Dermis blood vessel endothelial cell (primary cell): Measurements from ENCODE around the gene RHBDF1. TPM values are rescaled to one million over a fixed set of nuclear protein-coding genes. Genes with fewer than 3 reads are reported as not detected.

Experiments used
- DNase-seq: peaks from one replicate; pipeline ENCODE4 v3.0.0; 2010
- total RNA-seq: library from RNA; depleted of rRNA; stranded (reverse); fragments of >200 nt; gene quantifications from 2 replicates; pipeline ENCODE4 v1.2.3, GENCODE V29; 2014

Gene RHBDF1, protein sequence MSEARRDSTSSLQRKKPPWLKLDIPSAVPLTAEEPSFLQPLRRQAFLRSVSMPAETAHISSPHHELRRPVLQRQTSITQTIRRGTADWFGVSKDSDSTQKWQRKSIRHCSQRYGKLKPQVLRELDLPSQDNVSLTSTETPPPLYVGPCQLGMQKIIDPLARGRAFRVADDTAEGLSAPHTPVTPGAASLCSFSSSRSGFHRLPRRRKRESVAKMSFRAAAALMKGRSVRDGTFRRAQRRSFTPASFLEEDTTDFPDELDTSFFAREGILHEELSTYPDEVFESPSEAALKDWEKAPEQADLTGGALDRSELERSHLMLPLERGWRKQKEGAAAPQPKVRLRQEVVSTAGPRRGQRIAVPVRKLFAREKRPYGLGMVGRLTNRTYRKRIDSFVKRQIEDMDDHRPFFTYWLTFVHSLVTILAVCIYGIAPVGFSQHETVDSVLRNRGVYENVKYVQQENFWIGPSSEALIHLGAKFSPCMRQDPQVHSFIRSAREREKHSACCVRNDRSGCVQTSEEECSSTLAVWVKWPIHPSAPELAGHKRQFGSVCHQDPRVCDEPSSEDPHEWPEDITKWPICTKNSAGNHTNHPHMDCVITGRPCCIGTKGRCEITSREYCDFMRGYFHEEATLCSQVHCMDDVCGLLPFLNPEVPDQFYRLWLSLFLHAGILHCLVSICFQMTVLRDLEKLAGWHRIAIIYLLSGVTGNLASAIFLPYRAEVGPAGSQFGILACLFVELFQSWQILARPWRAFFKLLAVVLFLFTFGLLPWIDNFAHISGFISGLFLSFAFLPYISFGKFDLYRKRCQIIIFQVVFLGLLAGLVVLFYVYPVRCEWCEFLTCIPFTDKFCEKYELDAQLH
- 30.1 and 32.1 TPM in 2 replicates for total RNA-seq

DNA sequence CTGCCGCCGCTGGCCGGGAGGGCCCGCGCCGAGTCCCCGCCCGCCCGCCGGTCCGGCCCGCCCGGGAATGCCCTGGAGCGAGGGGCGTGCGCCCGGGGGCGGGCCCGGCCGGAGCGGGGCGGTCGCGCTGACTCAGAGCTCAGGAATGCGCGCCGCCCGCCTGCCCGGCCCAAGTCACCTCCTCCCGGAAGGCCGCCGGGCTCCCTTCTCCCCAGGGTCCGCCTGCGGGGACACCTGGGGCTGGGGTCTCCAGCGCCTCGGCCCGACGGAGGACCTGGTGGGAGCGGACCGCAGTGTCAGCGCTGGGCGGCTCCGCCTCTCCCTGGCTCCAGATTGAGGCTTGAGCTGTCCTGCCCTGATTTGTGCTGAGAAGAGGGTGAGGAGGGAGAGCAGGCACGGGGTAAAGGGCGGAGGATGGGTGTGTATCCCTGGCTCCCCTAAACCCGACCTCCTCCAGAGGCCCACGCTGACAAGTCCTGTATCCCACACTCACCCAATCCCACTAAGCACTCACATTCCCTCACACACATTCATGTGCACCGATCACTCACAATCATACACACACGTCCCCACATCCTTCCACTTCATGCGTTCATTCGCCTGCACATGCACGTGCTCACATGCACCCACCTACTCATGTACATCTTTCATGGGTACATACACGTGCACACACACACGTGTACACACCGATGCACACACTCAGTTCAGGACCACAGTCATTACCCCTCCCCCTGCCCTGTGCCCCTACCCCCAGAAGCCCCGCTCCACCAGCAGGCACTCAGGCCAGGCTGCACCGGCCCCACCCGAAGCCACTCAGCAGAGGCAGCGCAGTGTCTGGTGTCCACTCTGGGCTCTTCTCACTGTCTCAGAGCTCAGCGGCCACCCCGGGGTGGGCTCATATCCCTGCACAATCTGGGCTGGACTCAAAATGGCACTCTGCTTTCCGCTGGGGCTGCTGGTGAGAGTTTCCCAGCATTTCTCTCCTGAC, at the start of gene RHBDF1:
Gene RHBDF1, minus strand, starts transcription at position 71 of the 988 bp plus-strand sequence. CDS start 7,616 bp downstream, outside the sequence.
- peak; percentile 77 for DNase-seq

DNA sequence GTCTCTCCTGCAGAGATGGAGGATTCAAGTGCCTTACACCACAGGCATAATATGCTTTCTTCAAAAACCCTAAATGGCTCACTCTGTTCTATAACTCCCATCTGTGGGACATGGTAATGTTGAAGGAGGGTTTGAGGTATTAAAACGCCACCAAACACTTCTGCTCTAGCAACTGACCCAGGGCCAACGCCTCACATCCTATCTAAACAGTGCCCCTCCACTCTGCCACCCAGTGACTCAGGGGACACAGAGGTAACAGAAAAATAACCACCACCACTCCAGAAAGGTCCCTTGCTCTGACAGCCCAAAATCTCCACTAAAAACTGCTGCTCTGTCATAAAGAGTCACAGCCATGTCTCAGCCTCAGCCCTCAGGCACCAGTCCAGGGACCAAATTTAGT, 48.3 kb upstream of the RHBDF1 start:
- no peak for DNase-seq

DNA sequence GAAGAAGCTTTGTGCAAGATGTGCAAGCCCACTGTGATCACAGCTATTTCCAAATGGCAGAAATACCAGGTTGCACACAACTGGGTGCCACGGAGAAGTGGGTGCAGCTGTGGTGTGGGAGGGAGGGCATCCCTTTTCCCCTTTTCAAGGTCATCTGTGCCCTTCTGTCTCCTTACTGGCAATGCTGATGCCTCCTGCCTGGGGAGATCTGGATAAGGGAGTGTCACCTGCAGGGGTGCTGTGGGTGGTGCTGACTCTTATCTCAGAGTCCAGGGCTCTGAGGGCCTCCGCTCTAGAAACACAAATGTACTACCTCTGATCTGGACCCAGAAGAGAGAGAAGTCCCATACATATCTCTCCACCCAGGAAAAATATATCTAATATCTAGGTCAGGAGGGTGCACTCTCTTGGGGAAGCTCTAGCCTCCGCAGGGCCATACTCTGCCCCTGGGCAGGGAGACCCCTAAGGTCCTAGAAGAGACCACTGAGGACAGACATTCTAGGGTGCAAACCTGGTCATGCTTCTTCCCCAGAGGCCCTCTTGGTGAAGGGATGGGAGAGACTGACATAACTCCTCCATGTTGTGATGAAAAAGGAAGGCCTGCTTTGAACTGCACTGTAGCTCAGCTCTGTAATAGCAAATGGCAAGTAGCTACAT, 47.5 kb upstream of the RHBDF1 start:
- no peak for DNase-seq

DNA sequence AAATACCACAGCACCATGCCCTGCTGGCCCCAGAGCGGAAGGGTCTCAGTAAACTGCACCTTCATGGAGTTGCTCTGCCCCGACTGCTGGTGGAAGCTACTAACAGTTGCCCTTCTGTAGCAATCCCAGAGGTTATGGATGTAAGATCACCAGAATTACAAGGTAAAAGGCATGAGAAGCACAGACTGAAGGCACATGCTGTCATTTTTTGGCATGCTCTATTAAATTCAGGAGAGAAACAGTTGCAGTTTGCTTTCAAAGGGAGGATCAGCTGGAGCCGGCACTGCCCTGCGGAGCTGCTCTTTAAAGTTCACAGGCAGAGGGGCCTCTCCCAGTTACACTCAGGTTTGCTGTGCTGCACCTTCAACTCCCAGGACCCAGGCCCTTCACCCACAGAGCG, 46.9 kb upstream of the RHBDF1 start:
- DNase-seq: no peak

DNA sequence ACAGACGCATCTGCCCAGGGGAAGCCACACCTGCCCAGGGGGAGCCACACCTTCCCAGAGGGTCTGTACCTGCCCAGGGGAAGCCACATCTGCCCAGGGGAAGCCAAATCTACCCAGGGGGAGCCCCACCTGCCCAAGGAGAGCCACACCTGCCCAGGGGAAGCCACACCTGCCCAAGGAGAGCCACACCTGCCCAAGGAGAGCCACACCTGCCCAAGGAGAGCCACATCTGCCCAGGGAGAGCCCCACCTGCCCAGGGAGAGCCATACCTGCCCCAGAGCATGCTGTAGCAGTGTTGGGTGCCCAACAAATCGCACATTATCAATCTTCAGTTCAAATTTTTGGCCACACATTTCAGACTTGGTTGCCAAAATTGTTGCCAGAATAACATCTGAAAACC, 46.4 kb upstream of the RHBDF1 start:
- no peak for DNase-seq

DNA sequence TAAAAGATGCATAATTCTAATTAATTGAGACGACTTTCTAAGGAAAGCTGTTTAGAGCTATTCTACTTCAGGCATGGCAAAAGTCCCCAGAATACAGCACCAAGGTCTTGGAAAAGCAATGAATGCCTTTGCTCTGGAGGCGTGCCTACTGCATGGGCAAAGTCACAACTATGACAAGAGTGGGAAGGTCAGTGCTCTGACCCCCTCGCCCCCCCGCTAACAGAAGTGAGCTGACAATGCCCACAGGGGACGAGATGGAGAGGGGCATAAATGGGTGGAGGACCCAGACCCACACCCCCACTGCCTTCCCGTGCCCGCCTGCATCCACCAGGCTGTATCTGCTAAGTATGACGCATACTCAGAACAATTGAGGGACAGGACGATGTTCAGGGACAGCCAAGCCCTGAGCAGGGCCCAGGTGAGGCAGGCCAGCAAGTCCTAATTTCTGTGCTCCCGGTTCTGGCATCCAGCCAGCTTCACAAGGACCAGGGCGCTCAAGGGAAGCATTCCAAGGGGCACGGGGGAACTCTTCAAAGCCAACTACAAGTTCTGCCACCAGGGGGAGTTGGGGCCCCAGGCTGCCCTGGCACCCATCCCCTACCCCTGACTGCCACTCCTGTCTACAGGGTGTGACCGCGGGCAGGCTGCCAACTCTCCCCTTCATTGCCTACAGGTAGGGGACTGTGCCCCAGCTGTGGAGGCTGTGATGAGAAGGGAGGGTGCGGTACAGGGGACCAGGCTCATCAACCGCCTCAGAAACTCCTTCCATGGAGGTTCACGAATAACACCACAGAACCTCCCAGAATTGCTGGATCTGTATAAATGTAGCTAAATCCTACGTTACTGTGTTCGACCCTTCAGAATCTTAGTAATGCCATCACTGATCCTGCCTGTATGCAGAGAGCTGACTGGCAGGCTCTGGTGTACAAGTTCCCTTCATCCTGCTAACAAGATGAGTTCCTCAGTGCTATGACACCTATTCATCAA, 45.2 kb upstream of the RHBDF1 start:
- peak; percentile 73 for DNase-seq

DNA sequence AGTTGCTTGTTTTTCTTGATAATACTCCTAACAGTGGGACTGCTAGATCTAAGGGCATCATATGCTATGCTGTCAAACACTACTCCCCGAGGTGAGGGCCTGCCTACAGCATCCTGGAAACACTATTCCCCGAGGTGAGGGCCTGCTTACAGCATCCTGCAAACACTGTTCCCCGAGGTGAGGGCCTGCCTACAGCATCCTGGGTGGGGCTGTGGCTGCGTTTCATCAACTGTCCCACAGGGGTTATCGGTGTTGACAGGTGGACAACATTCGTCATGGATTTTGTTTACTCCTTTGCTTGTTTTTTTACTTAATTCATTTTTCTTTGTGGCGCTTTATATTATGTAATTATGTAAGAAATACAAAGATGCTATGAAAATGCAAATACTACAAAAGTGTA, 43.6 kb upstream of the RHBDF1 start:
- DNase-seq: no peak

DNA sequence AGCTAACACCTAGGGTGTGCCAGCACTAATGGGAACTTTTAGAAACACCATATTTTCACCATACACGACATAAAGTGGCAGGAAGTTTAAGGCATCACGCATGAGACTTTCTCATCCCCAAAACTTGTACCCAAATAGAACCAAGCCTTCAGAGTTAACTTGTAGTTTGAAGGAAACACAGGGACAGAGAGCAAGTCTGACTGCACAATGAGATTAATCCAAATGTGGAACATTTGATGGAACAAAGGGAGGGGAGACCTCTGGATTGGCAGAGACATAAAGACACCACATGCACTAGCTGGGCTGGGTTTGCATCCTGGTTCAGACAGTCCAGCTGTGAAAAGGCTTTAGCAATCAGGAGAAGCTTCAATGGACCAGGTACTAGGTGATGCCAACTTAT, 41.9 kb upstream of the RHBDF1 start:
- no peak for DNase-seq

DNA sequence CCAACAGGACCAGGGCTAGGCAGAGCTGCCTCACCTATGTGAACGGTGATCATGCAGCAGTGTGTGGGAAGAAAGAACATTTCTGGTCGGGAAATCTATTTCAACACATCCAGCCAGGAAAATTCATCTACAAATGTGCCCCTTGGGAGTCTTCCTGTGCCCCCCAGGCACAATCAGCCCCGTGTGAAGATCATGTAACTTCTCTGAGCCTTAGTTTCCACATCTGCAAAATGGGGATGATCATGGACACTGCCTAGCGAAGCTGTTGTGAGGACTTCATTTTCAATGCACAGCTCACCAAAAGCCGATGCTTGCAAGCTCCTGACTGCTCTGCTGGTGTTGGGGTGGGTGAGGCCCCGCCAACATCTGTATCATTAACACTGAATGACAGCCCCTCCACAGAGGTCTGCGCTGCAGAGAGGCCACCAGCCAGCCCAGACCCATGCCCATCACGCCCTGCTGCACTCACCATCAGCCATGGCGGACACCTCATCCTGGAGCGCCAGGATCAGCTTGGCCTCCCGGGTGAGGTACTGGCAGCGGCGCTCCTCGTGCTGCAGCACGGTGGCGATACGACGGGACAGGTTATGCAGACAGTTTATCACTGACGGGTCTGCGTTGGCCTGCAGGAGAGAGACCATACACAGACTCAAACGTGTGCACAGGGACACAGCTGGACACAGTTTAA, 39.9 kb upstream of the RHBDF1 start:
- DNase-seq: no peak

DNA sequence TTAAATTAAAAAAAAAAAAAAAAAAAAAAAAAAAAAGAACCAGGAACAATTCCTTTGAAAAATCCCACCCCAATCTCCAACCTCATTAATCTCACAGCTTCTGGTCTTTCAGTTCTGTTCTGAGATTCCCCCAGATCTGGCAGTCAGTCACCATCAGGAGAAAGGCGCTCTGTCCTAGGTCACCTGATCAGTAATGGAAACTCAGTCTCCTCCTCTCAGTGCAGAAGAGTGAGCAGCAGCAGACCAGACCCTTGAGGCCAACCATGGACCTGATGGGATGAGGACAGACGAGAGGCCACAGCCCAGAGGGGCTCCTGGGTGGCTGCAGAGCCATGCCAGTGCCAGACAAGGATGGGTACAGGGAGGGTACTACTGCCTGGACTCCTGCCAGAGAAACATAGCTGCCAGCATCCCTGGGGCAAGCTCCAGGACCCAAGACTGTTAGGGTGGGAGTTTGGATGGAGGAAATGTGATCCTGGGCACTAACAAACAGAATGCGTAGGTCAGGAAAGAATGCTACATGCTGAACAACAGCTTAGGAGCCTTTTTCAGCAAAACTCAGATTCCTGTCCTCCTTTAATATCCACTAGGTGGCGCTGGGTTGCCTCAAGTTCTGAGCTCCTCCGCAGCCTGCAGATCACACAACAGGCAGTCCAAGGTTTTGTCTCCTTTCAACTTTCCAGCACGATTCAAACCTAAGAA, 34.3 kb upstream of the RHBDF1 start:
- peak; percentile 89 for DNase-seq

DNA sequence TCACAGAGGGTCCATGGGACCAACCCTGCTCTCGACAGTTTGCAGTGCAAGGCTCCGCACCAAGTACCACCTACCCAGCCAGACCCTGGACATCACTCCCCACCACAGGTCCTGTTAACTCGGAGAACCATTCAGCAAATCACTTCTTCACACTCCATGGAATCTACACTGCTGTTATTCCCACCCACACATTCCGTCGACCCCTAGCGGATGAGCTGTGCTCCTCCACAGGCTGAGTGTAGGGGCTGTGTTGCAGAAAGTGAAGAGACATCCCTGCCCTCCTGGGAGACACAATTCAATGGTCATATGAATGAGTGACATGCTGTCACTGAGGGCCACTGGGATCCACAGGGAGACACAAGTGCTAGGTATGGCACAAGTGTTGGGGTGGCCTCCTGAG, 33.1 kb upstream of the RHBDF1 start:
- no peak for DNase-seq

DNA sequence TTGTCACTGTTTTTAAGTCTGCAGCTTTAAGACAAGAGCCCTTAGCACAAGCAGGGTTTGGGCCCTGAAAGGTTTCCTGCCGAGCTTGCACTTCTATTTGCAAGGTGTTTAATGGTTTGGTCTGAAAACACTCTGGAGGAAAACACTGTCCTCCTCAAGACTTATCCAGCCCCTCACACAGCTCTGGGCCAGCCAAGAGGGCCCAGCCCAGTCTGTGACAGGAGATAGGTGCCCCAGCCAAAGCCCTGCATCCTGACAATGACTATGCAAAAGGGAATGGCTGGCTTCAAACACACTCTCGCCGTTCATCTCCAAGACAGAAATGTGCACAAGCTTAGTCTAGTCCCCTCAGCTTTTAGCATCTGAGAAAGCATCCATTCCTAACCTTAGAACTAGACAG, 32.5 kb upstream of the RHBDF1 start:
- DNase-seq: no peak

DNA sequence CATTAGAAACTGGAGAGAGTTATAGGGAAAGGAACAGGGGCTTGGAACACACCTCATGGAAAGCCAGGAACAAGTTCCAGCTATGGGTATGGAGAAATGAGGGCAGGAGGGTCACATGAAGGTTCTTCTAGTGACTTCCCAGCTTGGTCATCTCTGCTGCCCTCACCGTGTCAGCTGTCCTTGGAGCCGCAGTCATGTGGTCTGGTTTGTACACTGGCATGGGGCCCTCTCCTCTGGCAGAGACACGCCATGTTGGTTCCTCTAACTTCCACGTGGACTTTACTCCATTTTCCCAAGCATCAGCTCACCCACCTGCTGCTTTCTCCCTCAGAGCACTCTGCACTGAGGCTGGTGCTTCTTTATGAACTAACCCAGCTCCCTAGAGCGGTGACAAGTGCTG, 31.9 kb upstream of the RHBDF1 start:
- no peak for DNase-seq

DNA sequence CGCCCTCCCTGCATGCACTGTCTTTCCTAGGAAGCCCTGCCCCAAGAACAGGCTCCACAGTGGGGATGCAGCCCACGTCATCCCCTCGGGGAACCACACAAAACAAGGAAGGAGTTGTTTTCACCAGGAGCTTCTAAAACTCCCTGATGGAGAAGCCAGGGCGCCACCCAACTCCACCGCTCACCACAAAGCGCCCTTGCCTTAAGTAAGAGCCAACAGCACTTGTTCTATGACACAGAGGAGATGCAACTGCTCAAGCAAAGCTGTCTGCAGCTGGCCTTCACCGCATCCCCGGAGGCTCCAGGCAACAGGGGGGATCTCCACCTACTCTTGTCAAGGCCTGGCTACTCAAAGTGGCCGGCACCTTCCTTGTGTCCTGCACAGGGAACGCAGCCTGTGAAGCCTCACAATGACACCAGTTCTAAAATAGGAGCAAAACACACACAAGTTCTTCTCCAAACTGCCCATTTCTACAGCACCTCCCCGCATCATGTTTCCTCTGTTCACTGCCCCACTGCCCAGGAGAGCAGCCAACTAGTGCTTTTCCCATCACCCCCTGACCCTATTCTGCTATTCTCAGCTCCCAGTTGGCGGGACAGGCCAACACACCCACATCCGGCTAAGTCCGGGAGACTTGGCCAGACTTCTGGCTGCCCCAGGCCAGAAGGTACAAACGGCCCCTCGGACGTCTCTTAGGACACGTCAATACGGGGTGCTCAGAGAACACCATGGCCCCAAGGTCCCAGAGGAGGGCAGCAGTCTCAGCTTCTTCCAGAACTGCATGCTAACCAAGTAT, 29.8 kb upstream of the RHBDF1 start:
- DNase-seq: peak; percentile 52

DNA sequence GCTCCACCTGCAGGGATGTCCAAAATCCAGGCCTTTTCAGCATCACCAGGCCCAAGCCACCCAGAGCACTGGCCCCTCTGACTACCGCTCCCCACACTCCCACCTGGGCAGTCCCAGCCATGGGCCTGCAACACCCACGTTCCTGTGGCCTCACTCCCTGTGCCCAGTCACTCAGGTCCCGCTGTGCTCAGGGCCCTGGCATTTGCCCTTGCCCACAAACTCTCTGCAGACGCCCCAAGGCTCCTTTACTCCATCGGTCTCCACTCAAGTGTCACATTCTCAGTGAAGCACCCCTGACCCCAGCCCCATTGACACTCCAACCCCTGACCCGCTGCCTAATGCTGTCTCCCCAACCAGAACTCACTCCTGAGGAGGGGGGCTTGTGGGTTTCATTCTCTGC, 29.2 kb upstream of the RHBDF1 start:
- DNase-seq: no peak

DNA sequence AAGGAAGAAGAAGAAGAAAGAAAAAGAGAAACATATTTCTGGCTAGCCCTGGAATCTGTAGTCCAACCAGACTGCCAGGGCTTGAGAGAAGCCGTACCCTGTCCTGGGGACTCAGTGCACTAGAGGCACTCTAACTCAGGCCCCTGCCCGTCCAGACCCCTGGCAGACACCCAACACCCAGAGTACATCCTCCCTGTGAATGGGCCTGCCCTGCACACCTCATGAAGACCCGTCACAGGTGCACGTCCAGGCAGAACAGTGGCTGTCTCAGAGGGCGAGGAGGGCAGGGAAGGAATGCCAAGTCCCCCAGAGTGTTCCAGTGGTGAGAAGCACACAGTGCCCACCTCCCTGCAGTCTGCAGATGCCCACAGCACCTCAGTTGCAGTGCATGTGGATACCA, 28.6 kb upstream of the RHBDF1 start:
- DNase-seq: no peak

DNA sequence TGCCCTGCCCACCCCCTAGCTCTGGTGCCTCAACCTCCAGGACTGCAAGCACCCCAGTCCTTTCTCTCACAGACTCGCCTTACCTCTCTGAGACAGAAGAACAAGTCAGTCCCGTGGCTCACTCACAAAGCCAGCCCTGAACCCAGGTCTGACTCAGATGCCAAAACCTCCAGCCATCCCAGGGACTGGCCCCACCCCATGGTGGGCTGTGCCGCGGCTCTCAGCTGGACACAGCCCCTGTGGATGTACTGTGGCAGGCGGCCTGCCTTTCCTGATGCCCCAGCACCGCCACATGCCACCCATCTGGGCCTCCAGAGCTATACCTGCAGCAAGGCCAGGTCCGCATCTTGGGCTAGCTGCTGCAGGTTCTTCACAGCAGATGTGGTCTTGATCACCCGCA, 25.4 kb upstream of the RHBDF1 start:
- no peak for DNase-seq

DNA sequence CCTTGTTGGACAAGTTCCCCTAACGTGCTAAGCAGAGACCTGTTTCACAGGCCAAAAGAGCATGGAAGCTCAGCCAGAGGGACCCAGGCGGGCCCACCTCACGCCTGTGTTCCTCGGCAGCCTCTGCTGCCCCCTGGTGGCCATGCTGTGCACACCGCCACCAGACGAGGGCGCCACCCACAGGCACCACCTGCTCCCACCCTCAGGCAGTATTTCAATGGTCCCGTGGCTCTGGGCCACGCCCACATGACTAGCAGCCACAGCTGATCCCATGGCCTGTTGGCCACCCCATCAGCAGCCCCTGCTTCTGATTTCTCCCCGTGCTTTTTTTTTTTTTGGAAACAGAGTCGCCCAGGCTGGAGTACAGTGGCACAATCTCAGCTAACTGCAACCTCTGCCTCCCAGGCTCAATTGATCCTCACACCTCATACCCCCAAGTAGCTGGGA, 24.5 kb upstream of the RHBDF1 start:
- peak; percentile 94 for DNase-seq

DNA sequence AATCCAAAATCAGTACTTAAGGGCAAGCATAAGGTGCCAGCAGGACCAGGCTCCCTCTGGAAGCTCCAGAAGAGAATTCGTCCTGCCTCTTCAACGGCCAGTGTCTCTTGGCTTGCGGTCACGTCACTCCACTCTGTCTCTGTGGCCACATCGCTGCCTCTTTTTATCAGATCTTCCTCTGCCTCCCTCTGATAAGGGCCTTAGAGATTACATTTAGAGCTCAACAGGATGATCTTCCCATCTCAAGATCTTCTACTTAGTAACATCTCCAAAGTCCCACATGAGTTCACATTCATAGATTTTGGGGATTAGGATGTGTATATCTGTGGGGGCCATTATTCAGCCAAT, 22.5 kb upstream of the RHBDF1 start:
- DNase-seq: no peak
